Naive thymus-derived CD4-positive, alpha-beta T cell (primary cell): ENCODE data around the gene GPR37. TPM values are rescaled to one million over a fixed set of nuclear protein-coding genes. Genes with fewer than 3 reads are reported as not detected.

Experiments
- ATAC-seq: fragments of 150-1000 bp; cut with Tn5 transposase; 2 replicates; pipeline ENCODE4 v1.10.0; 2021; ENCODE audit warnings: mild to moderate bottlenecking, moderate library complexity
- CTCF ChIA-PET: fragments of 350-600 bp; sonication (Branson Sonifier 250); formaldehyde crosslinking; loops from one replicate; lab custom pipeline; 2021; ENCODE audit warnings: antibody characterized with exemption; lab: Charles Lee
- POLR2A ChIA-PET: fragments of 350-600 bp; sonication (Branson Sonifier 250); formaldehyde crosslinking; loops from one replicate; lab custom pipeline; 2021; ENCODE audit warnings: antibody characterized with exemption, inconsistent platforms; lab: Charles Lee
- DNase-seq, 9 donors: peaks; one replicate each; pipeline versions ENCODE4 v3.0.0 to v3.0.0-alpha.2; 2020 to 2022; ENCODE audit warnings: mixed read lengths in 1 of 9
- H3K27ac ChIP-seq: one replicate; pipeline ENCODE4 v1.7.0; 2013; ENCODE audit warnings: mild to moderate bottlenecking, low read depth, low read length, moderate library complexity
- H3K27me3 ChIP-seq, 2 donors: one replicate each; pipeline ENCODE4 v1.7.0; 2013; ENCODE audit warnings: low read length in 2 of 2, mild to moderate bottlenecking in 2 of 2, moderate library complexity in 2 of 2; ENCODE audit not compliant: control insufficient read depth in 2 of 2, insufficient read depth in 2 of 2
- H3K36me3 ChIP-seq, 3 experiments: 1 replicate in 2 of 3; 2 replicates in 1 of 3; pipeline ENCODE4 v1.7.0; 2013; ENCODE audit warnings: low read length in 3 of 3, mild to moderate bottlenecking in 3 of 3, moderate library complexity in 1 of 3; ENCODE audit not compliant: insufficient read depth in 3 of 3, control insufficient read depth in 2 of 3
- H3K4me1 ChIP-seq, 2 donors: one replicate each; pipeline ENCODE4 v1.7.0; 2013; ENCODE audit warnings: low read length in 2 of 2, mild to moderate bottlenecking in 2 of 2, moderate library complexity in 1 of 2; ENCODE audit not compliant: control insufficient read depth in 2 of 2, insufficient read depth in 2 of 2
- H3K4me3 ChIP-seq: 2 replicates; pipeline ENCODE4 v1.7.0; 2013; ENCODE audit warnings: mild to moderate bottlenecking, low read length
- H3K9me3 ChIP-seq, 3 experiments: 1 replicate in 2 of 3; 2 replicates in 1 of 3; pipeline ENCODE4 v1.7.0; 2013; ENCODE audit warnings: low read length in 3 of 3; ENCODE audit not compliant: control insufficient read depth in 2 of 3
- H3K27ac Mint-ChIP-seq, 9 donors: one replicate each; pipeline ENCODE4 v1.8.0; 2020 to 2022; ENCODE audit warnings: mixed read lengths in 9 of 9, mild to moderate bottlenecking in 8 of 9, moderate library complexity in 5 of 9, inconsistent platforms in 2 of 9
- H3K27me3 Mint-ChIP-seq, 5 donors: one replicate each; pipeline ENCODE4 v1.8.0; 2021 to 2022; ENCODE audit warnings: mixed read lengths in 5 of 5, mild to moderate bottlenecking in 1 of 5
- H3K36me3 Mint-ChIP-seq, 5 donors: one replicate each; pipeline ENCODE4 v1.8.0; 2020 to 2022; ENCODE audit warnings: mixed read lengths in 5 of 5, mild to moderate bottlenecking in 3 of 5, inconsistent platforms in 1 of 5
- H3K4me1 Mint-ChIP-seq, 7 donors: one replicate each; pipeline ENCODE4 v1.8.0; 2020 to 2022; ENCODE audit warnings: mixed read lengths in 7 of 7, mild to moderate bottlenecking in 3 of 7, inconsistent platforms in 1 of 7
- H3K4me3 Mint-ChIP-seq, 10 donors: one replicate each; pipeline ENCODE4 v1.8.0; 2020 to 2022; ENCODE audit warnings: mild to moderate bottlenecking in 10 of 10, mixed read lengths in 10 of 10, moderate library complexity in 6 of 10, inconsistent platforms in 2 of 10
- H3K9me3 Mint-ChIP-seq, 11 donors: one replicate each; pipeline ENCODE4 v1.8.0; 2020 to 2022; ENCODE audit warnings: mixed read lengths in 11 of 11, mild to moderate bottlenecking in 4 of 11, inconsistent platforms in 1 of 11, moderate library complexity in 1 of 11
- intact Hi-C, 2 donors: fragments of 100-400 bp; cut with micrococcal nuclease; formaldehyde crosslinking; loops; one replicate each; pipeline ENCODE4 v1.15.1; 2023
- polyA plus RNA-seq, 2 donors: library from polyadenylated mRNA; unstranded; fragments of 300-500 nt; fragmentation: Illumina TruSeq; gene quantifications; one replicate each; pipeline ENCODE4 v1.2.3, GENCODE V29; 2021
- total RNA-seq, 6 experiments: library from RNA in 5 of 6; stranded (reverse) in 5 of 6; gene quantifications; 1 replicate in 5 of 6; 2 replicates in 1 of 6; pipeline ENCODE4 v1.2.3 and lab custom pipeline; 2021 to 2026

Gene GPR37
- total and polyA plus RNA-seq, 7 experiments from 2014 or later, result not detected

- no peaks in the 10 kb centered on the region for H3K9me3 ChIP-seq
- no peak for DNase-seq
- H3K27me3 ChIP-seq, result no peaks in the 10 kb centered on the region
- POLR2A ChIA-PET, result no interaction called here
- no peaks in the 10 kb centered on the region for H3K36me3 ChIP-seq
- intact Hi-C loops, result no loop called here
- Mint-ChIP-seq H3K9me3 (peaks cover 0 to 3% (median 0%) of the 10 kb centered on the region in 11 donors), H3K4me1 (no peaks in the 10 kb centered on the region), H3K27me3 (peaks cover 2 to 18% (median 12%) of the 10 kb centered on the region in 5 donors), H3K36me3 (no peaks in the 10 kb centered on the region), H3K27ac (no peak overlapping the region), H3K4me3 (no peak overlapping the region)
- CTCF ChIA-PET, result no interaction called here
- no peaks in the 10 kb centered on the region for H3K4me1 ChIP-seq
- no peak for ATAC-seq
- H3K4me3 ChIP-seq, result no peak overlapping the region
- no peak overlapping the region for H3K27ac ChIP-seq
These were observed 15.0 kb upstream of the GPR37 start for GRCh38 chr7:124780608-124781007.

GRCh38 chr7:124780056-124780455 lies 14.5 kb upstream of the GPR37 start:
- no peak overlapping the region for H3K4me3 ChIP-seq
- H3K4me3 Mint-ChIP-seq, result no peak overlapping the region
- no peak for ATAC-seq
- no peaks in the 10 kb centered on the region for H3K36me3 ChIP-seq
- H3K4me1 ChIP-seq, result no peaks in the 10 kb centered on the region
- no peak overlapping the region for H3K27ac Mint-ChIP-seq
- ChIA-PET CTCF (no interaction called here), POLR2A (no interaction called here)
- DNase-seq, result no peak
- intact Hi-C loops, result no loop called here
- no peaks in the 10 kb centered on the region for H3K9me3 ChIP-seq
- no peaks in the 10 kb centered on the region for H3K36me3 Mint-ChIP-seq
- no peaks in the 10 kb centered on the region for H3K27me3 ChIP-seq
- H3K27me3 Mint-ChIP-seq, result peaks cover 2 to 18% (median 12%) of the 10 kb centered on the region in 5 donors
- no peaks in the 10 kb centered on the region for H3K4me1 Mint-ChIP-seq
- peaks cover 0 to 3% (median 0%) of the 10 kb centered on the region in 11 donors for H3K9me3 Mint-ChIP-seq
- H3K27ac ChIP-seq, result no peak overlapping the region

- H3K4me1 ChIP-seq, result no peaks in the 10 kb centered on the region
- Mint-ChIP-seq H3K4me3 (no peak overlapping the region), H3K27ac (no peak overlapping the region), H3K36me3 (no peaks in the 10 kb centered on the region), H3K9me3 (peaks cover 0 to 3% (median 0%) of the 10 kb centered on the region in 11 donors), H3K4me1 (no peaks in the 10 kb centered on the region), H3K27me3 (peaks cover 2 to 18% (median 12%) of the 10 kb centered on the region in 5 donors)
- no peaks in the 10 kb centered on the region for H3K27me3 ChIP-seq
- no peaks in the 10 kb centered on the region for H3K36me3 ChIP-seq
- no peak overlapping the region for H3K4me3 ChIP-seq
- DNase-seq (no peak), ATAC-seq (no peak)
- ChIA-PET CTCF (no interaction called here), POLR2A (no interaction called here)
- H3K9me3 ChIP-seq, result no peaks in the 10 kb centered on the region
- intact Hi-C loops, result no loop called here
- no peak overlapping the region for H3K27ac ChIP-seq
These were observed 14.0 kb upstream of the GPR37 start for GRCh38 chr7:124779620-124780019.

- ChIA-PET POLR2A (no interaction called here), CTCF (no interaction called here)
- Mint-ChIP-seq H3K4me1 (no peaks in the 10 kb centered on the region), H3K27ac (no peak overlapping the region), H3K9me3 (peaks cover 0 to 3% (median 0%) of the 10 kb centered on the region in 11 donors), H3K36me3 (no peaks in the 10 kb centered on the region), H3K27me3 (peaks cover 3 to 19% (median 14%) of the 10 kb centered on the region in 5 donors), H3K4me3 (no peak overlapping the region)
- H3K27me3 ChIP-seq, result no peaks in the 10 kb centered on the region
- no peak overlapping the region for H3K4me3 ChIP-seq
- no peaks in the 10 kb centered on the region for H3K36me3 ChIP-seq
- H3K9me3 ChIP-seq, result no peaks in the 10 kb centered on the region
- ATAC-seq (no peak), DNase-seq (no peak)
- intact Hi-C loops, result no loop called here
- no peak overlapping the region for H3K27ac ChIP-seq
- H3K4me1 ChIP-seq, result no peaks in the 10 kb centered on the region
These were observed 13.6 kb upstream of the GPR37 start for GRCh38 chr7:124779194-124779593.

- no peaks in the 10 kb centered on the region for H3K4me1 ChIP-seq
- no peaks in the 10 kb centered on the region for H3K36me3 ChIP-seq
- ChIA-PET CTCF (interaction anchor here (0.6 kb wide), 1 partner anchor 10 kb away, joined by 3 read pairs; no protein-coding TSS in a partner anchor), POLR2A (no interaction called here)
- no peaks in the 10 kb centered on the region for H3K9me3 Mint-ChIP-seq
- ATAC-seq, result no peak
- H3K4me3 Mint-ChIP-seq, result no peak overlapping the region
- no peaks in the 10 kb centered on the region for H3K9me3 ChIP-seq
- no peak overlapping the region for H3K4me3 ChIP-seq
- no peaks in the 10 kb centered on the region for H3K27me3 ChIP-seq
- no peak overlapping the region for H3K27ac ChIP-seq
- H3K36me3 Mint-ChIP-seq, result no peaks in the 10 kb centered on the region
- no peak for DNase-seq
- H3K27ac Mint-ChIP-seq, result no peak overlapping the region
- intact Hi-C loops, result no loop called here
- peaks cover 11 to 34% (median 24%) of the 10 kb centered on the region in 5 donors for H3K27me3 Mint-ChIP-seq
- H3K4me1 Mint-ChIP-seq, result no peaks in the 10 kb centered on the region
These were observed 11.7 kb upstream of the GPR37 start for GRCh38 chr7:124777268-124777667.

GRCh38 chr7:124776153-124776552 lies 10.6 kb upstream of the GPR37 start:
- Mint-ChIP-seq H3K4me1 (no peaks in the 10 kb centered on the region), H3K4me3 (no peak overlapping the region), H3K27ac (no peak overlapping the region), H3K9me3 (no peaks in the 10 kb centered on the region), H3K36me3 (no peaks in the 10 kb centered on the region), H3K27me3 (peaks cover 19 to 45% (median 29%) of the 10 kb centered on the region in 5 donors)
- ChIA-PET CTCF (no interaction called here), POLR2A (no interaction called here)
- Histone ChIP-seq H3K36me3 (no peaks in the 10 kb centered on the region), H3K27me3 (no peaks in the 10 kb centered on the region), H3K27ac (no peak overlapping the region), H3K4me1 (no peaks in the 10 kb centered on the region), H3K4me3 (no peak overlapping the region), H3K9me3 (no peaks in the 10 kb centered on the region)
- ATAC-seq, result no peak
- intact Hi-C loops, result no loop called here
- DNase-seq, result no peak

GRCh38 chr7:124775422-124775821 lies 9.8 kb upstream of the GPR37 start:
- ATAC-seq (no peak), DNase-seq (no peak)
- Mint-ChIP-seq H3K36me3 (no peaks in the 10 kb centered on the region), H3K27me3 (peaks cover 25 to 52% (median 32%) of the 10 kb centered on the region in 5 donors), H3K9me3 (no peaks in the 10 kb centered on the region), H3K4me3 (no peak overlapping the region), H3K4me1 (no peaks in the 10 kb centered on the region), H3K27ac (no peak overlapping the region)
- intact Hi-C loops, result no loop called here
- no peaks in the 10 kb centered on the region for H3K27me3 ChIP-seq
- H3K27ac ChIP-seq, result no peak overlapping the region
- no peaks in the 10 kb centered on the region for H3K4me1 ChIP-seq
- CTCF ChIA-PET, result no interaction called here
- H3K4me3 ChIP-seq, result no peak overlapping the region
- H3K36me3 ChIP-seq, result no peaks in the 10 kb centered on the region
- POLR2A ChIA-PET, result no interaction called here
- no peaks in the 10 kb centered on the region for H3K9me3 ChIP-seq
